HG03439 (cell line): ENCODE measurements around the gene GABARAP.
A peak's percentile ranks its signal among the peaks of the same experiment; 100 is the strongest.

Experiments
- ATAC-seq: cut with Tn5 transposase; IDR thresholded peaks from one replicate; pipeline ENCODE4 v1.9.1; 2021; ENCODE audit warnings: mild to moderate bottlenecking, moderate library complexity; ENCODE audit not compliant: unreplicated experiment

GABARAP gene

GRCh38 chr17:7241783-7242716 lies at the start of gene GABARAP:
GABARAP (minus strand) TSS chr17:7242449; CDS start chr17:7242330, 119 bp downstream.
- ATAC-seq, result peak; percentile 30

GRCh38 chr17:7290685-7291084 lies 48.4 kb upstream of the GABARAP start:
- no peak for ATAC-seq

GRCh38 chr17:7290166-7290565 lies 47.9 kb upstream of the GABARAP start:
- ATAC-seq, result no peak

- ATAC-seq, result no peak
Observed at GRCh38 chr17:7289256-7290032, 47.2 kb upstream of the GABARAP start.

- ATAC-seq, result no peak
Observed at GRCh38 chr17:7285679-7286078, 43.4 kb upstream of the GABARAP start.

- no peak for ATAC-seq
Observed at GRCh38 chr17:7284911-7285310, 42.7 kb upstream of the GABARAP start.

GRCh38 chr17:7283471-7284216 lies 41.4 kb upstream of the GABARAP start:
- no peak for ATAC-seq

GRCh38 chr17:7282752-7283321 lies 40.6 kb upstream of the GABARAP start:
- ATAC-seq, result no peak

GRCh38 chr17:7281953-7282751 lies 39.9 kb upstream of the GABARAP start:
- ATAC-seq, result no peak

GRCh38 chr17:7281074-7281952 lies 39.1 kb upstream of the GABARAP start, which contains the start of gene SLC2A4:
SLC2A4 (plus strand) TSS chr17:7281718; CDS start chr17:7281935, 217 bp downstream.
- peak; percentile 48 for ATAC-seq

- ATAC-seq, result peak; percentile 60
Observed at GRCh38 chr17:7280519-7281073, 38.3 kb upstream of the GABARAP start.

- no peak for ATAC-seq
Observed at GRCh38 chr17:7279448-7279847, 37.2 kb upstream of the GABARAP start.

DNA sequence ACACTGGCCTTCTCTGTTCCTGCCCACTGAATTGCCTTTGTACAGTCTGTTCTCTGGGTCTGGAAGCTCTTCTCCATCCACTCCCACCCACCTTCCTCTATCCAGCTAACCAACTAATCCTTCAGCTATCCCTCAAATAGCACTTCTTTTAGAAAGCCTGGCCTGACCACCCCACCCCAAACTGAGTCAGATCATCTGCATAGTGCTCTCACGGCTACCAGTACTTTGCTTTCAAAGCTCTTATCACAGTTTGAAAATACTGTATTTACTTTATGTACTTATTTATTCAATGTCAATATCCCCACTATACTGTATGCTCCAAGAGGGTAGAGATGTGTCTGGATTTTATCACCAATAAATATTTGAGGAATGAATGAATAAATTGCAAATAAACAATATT lies 24.5 kb upstream of the GABARAP start:
- ATAC-seq, result no peak

- no peak for ATAC-seq
Observed at GRCh38 chr17:7263801-7264078, 21.5 kb upstream of the GABARAP start.

- no peak for ATAC-seq
Observed at GRCh38 chr17:7262935-7263800, 20.9 kb upstream of the GABARAP start.

GRCh38 chr17:7262192-7262934 lies 20.1 kb upstream of the GABARAP start, which contains the start of gene CLDN7:
CLDN7 (minus strand) TSS chr17:7262478; CDS start chr17:7262043, 435 bp downstream.
- ATAC-seq, result no peak
